NCI-H2227 treated with DMSO at 0.1 percent for 48 hours (cell line): ENCODE results near the gene OPN3.

Source experiments
- DNase-seq: peaks from one replicate; lab custom pipeline; 2025; lab: John Stamatoyannopoulos, UW

OPN3 gene

GRCh38 chr1:241646201-241646600, 6.0 kb upstream of the OPN3 start:
- no peak for DNase-seq

GRCh38 chr1:241645199-241645598, 5.0 kb upstream of the OPN3 start:
- DNase-seq, result no peak

GRCh38 chr1:241644259-241644658, 4.1 kb upstream of the OPN3 start:
- no peak for DNase-seq

DNA sequence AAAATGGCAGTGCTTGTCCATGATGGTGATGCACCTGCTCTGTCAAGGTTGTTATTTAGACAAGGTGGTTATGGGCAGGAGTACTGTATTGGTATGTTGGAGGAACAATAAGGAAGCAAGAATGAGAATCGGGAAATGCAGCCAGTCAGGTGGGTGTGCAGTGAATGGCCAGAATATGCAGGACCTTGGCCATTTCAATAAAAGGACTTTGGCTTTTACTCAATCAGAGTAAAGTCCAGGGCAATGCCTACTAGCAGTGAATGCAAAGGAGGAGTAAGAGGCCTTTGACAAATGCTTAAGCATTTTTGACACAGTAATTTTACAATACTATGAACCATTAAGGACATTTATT, 2.4 kb upstream of the OPN3 start:
- DNase-seq, result no peak

DNA sequence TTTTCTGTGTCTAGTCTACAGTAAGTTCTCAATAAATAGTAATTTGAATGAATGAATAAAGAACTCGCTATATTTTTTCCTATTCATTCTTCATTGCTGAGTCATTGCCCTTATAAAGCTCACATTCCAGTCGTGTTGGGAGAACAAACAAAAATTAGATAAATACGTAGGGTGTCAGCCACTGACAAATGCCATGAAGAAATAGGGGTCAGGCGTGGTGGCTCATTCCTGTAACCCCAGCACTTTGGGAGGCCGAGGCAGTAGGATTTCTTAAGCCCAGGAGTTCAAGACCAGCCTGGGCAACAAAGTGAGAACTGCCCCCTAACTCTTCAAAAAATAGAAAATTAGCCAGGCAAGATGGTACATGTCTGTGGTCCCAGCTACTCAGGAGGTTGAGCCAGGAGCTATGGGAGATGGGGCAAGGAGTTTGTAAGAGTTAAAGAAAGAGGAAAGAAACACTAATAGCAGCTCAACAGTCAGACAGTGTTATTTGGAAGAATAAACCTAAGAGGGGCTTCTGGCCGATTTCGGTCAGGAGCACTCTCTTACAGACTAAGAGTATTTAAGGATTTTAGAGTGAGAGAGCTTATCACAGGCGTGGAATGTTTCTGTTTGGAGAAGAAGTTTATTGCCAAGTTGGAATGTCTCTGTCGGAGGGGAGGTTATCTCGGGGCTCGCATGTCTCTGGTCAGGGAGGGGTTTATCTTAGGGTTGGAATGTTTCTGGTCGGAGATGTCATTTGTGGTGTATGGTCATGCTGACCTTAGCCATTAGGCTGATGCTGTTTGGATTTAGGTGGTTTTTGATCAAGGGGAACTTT, 1.8 kb upstream of the OPN3 start:
- DNase-seq, result no peak

- no peak for DNase-seq
Observed at GRCh38 chr1:241640867-241641622, 876 bp upstream of the OPN3 start.

DNA sequence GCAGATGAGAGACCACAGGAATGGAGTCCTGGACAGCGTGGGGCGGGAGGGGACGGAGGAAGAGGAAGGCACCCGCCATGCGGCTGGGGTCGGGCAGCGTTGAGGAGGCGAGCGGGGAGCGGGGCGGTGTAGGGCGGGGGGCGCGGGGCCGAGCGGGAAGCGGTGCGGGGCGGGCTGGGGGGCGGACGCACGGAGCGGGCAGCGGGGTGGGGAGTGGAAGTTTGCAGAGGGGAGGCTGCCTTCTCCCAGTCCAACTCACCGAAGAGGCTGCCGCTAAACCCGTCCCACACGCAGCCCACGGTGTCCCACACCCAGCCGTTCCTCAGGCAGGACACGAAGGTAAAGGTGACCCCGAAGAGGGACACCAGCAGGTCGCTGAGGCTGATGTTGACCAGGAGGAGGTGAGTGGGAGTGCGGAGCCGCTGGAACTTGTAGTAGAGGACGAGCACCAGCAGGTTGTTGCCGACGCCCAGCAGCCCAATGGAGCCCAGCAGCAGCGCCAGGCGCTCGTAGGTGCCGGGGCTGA, 483 bp downstream of the OPN3 start:
- peak; percentile 23 for DNase-seq

DNA sequence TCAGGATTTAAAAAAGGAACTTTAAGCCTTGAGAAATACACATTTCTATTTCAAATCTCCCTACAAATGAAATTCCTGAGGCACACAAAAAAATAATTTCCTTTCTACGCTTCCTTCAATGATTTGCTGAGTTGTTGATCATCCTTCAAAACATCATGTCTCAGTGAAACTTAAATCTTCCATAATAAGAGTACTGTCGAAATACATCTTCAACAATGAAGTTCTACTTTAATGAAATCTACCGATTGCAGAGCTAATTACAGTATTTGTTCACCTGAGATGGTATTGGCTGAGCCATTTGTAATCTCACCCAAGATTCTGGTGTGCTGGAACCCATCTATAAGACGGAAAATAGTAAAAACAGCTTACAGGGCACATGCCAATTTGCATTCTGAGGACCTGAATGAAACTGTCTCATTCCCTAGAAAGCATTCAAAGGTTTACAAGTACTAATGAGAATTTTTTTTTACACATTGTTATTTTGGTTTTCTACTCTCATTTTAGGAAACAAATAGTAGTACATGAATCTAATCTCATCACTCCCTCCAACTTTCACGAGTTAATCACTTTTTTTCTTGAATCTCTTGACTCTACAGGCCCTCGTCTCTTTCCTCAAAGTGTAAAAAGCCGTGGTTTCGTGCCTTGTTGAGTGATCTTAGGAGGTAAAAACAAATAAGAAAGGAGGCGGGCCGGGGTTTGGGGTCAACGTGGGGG, 1.1 kb downstream of the OPN3 start:
- no peak for DNase-seq

GRCh38 chr1:241638099-241638682, 2.0 kb downstream of the OPN3 start:
- DNase-seq, result no peak

DNA sequence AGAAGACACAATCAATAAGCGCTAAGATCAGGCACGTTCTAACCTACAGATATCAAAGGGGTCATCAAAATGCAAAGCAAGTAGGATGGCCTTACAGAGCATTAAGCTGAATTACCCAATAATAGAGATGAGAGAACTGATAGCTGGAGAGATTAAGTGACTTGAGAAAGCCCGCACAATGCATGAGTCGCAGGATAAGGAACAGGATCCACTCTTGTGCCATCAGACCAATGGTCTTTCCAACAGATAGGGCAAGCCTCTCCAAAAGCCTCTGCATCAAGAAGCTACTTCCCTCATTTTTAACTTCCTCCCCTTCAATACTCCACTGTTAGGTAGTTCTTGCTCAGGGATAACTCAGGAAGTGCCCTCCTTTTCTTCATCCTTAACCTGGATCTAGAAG, 2.6 kb downstream of the OPN3 start:
- DNase-seq, result no peak

DNA sequence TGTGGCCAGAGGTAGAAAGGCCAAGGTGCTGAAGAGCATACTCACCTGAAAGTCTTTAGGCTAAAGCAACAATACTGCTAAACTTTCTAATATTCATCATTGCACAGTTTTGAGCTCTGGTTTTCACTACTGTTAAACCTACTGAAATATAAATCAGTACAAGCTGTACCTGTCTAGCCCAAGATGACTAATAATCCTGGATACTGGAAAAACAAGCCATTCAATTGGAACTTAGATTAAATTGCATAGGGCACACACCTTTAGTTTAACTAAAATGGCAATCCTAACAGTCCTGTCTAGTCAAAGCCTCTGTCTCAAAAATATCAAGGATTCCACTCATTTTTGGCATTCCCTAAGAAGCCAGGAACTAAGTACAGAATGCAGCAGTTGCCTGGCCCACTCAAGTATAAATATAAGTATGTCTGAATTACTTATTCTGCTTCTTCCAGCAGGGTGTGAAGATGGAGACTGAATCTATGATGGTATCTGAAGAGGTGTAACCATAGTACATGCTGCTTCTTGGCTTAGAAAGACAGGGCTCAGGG, 3.1 kb downstream of the OPN3 start:
- DNase-seq, result no peak

DNA sequence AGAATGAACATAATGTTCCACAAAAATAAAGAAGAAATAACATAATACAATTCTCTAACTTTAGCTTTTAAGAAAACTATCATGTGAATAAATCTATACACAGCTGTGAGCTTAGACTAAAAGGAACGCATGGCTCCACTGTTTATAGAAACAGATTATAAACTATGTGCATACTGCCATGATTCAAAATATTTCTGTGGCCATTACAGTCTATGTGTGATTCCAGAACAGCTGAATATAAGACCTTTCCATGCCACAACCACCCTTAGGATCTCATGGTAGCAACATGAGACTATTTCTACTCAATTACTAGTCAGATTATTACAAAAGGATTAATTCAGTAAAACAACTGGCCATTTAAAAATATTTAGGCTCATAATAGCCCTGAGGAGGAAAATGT, 3.9 kb downstream of the OPN3 start:
- DNase-seq, result no peak

- DNase-seq, result no peak
Observed at GRCh38 chr1:241635556-241636152, 4.5 kb downstream of the OPN3 start.

- no peak for DNase-seq
Observed at GRCh38 chr1:241632987-241633386, 7.2 kb downstream of the OPN3 start.

- DNase-seq, result no peak
Observed at GRCh38 chr1:241631674-241632073, 8.5 kb downstream of the OPN3 start.

- no peak for DNase-seq
Observed at GRCh38 chr1:241630899-241631298, 9.3 kb downstream of the OPN3 start.

DNA sequence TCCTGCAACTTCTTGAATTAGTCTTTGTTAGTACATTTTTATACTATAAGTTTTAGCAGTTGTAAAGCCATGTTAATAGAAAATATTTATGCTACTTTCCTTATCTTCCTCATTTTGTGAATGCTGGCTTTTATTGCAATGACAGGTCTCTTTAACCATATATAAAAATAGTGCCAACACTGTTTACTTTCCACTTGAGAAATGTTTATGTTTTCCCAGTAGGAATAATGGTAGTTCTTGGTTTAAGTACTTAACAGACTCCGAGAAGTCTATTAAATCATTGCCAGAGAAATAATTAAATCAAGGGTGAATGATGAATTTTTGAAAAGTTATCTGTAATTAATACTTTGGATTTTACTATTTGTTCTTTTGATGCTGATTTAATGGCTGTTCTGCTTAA, 9.7 kb downstream of the OPN3 start:
- DNase-seq, result no peak

- no peak for DNase-seq
Observed at GRCh38 chr1:241630005-241630404, 10.2 kb downstream of the OPN3 start.

- peak; percentile 17 for DNase-seq
Observed at GRCh38 chr1:241627453-241628259, 12.5 kb downstream of the OPN3 start.

DNA sequence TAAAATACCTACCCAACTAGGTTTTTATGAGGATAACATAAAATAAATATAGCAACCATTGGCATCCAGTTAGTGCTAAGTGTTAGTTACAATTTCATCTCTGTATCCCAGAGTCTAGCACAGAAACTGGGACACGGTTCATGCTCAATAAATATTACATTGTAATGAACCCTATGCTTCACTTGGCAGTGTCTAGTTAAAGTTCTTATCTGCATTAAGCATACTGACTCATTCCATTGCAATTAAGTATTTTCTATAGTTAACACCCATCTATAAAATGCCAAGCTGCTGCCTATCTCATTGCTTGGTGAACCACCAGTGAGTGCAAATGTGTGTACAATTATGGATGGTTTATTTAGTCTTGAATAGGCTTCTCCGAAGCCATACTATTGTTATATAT, 15.2 kb downstream of the OPN3 start:
- no peak for DNase-seq

- DNase-seq, result no peak
Observed at GRCh38 chr1:241622669-241623068, 17.5 kb downstream of the OPN3 start.
